Ovary (tissue), 3 donors: ENCODE data around the gene DOCK8.

Experiments
- EP300 ChIP-seq: sonication (generic); formaldehyde crosslinking; IDR thresholded peaks from one replicate; pipeline ENCODE4 v1.6.1; 2017; ENCODE audit warnings: antibody characterized with exemption
- TF ChIP-seq, protein P1 (sequence below), 3 donors: fragments of 450-650 bp in 2 of 3; fragments of 200-600 bp in 1 of 3; IDR thresholded peaks; one replicate each; pipeline versions ENCODE4 v1.5.1 to v1.8.0; 2016 to 2022; ENCODE audit warnings: antibody characterized with exemption in 3 of 3, mild to moderate bottlenecking in 1 of 3
- donor health status: DM: no; HTN: no; CAD: no.

DNA sequence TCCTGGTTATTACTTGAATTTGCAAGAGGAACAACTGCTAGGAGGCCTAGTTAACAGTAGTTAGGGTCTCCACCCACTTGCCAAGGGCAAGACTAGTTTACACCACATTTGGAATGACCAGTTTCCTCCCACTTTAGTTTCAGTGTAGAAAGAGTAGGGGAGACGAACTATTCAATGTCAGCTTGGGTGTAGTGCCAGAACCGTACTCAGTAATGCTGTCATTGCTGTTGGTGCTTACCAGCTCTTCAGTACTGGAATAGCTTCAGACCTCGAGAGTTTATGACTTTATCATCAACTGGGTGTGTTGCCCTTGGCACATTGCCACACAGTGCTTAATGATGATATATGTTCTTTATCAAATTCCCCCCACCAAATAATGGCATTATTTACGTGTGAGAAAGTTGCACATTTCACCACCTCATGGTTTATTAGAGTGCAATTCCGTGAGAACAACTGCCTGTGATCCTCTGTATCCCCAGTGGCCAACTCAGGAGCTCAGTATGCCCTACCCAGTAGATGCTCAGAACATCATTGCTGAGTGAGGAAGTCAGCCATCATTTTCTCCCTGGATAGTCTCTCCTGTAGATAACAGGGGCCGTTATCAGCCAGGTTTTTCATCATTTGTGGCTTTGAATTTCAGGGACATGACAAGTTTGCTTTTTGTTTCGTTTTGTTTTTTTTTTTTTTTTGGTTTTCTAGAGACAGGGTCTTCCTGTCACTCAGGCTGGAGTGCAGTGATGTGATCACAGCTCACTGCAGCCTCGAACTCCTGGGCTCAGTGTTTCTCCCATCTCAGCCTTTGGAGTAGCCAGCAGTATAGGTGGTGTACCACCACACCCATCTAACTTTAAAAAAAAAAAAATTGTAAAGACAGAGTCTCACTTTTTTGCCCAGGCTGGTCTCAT, 67.3 kb downstream of the DOCK8 start:
- TF ChIP-seq, protein P1, sequence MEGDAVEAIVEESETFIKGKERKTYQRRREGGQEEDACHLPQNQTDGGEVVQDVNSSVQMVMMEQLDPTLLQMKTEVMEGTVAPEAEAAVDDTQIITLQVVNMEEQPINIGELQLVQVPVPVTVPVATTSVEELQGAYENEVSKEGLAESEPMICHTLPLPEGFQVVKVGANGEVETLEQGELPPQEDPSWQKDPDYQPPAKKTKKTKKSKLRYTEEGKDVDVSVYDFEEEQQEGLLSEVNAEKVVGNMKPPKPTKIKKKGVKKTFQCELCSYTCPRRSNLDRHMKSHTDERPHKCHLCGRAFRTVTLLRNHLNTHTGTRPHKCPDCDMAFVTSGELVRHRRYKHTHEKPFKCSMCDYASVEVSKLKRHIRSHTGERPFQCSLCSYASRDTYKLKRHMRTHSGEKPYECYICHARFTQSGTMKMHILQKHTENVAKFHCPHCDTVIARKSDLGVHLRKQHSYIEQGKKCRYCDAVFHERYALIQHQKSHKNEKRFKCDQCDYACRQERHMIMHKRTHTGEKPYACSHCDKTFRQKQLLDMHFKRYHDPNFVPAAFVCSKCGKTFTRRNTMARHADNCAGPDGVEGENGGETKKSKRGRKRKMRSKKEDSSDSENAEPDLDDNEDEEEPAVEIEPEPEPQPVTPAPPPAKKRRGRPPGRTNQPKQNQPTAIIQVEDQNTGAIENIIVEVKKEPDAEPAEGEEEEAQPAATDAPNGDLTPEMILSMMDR (IDR thresholded peaks at IDR 0.05), result no peak
- no peak for TF ChIP-seq EP300
